Thyroid gland (tissue), 4 donors: Measurements from ENCODE around the gene TMEM8B. TPM values are rescaled to one million over a fixed set of nuclear protein-coding genes. Genes with fewer than 3 reads are reported as not detected.

Source experiments
- DNase-seq, 2 donors: peaks; one replicate each; pipeline ENCODE4 v3.0.0-alpha.2; 2019
- H3K27ac ChIP-seq, 3 donors: fragments of 200-600 bp; sonication (generic); 1 replicate in 2 of 3; 2 replicates in 1 of 3; pipeline ENCODE4 v1.5.1; 2016 to 2019; ENCODE audit warnings: mild to moderate bottlenecking in 1 of 3, moderate library complexity in 1 of 3
- H3K27me3 ChIP-seq: fragments of 200-600 bp; sonication (generic); one replicate; pipeline ENCODE4 v1.5.1; 2019
- H3K36me3 ChIP-seq, 2 donors: fragments of 200-600 bp; sonication (generic); one replicate each; pipeline ENCODE4 v1.5.1; 2016 to 2019
- H3K4me1 ChIP-seq, 2 donors: fragments of 200-600 bp; sonication (generic); one replicate each; pipeline ENCODE4 v1.5.1; 2017 to 2019
- H3K4me3 ChIP-seq, 3 donors: fragments of 200-600 bp; sonication (generic); replicated peaks in 1 of 3; 1 replicate in 2 of 3; 2 replicates in 1 of 3; pipeline ENCODE4 v1.5.1; 2016; ENCODE audit warnings: mild to moderate bottlenecking in 1 of 3
- H3K9me3 ChIP-seq: fragments of 200-600 bp; sonication (generic); one replicate; pipeline ENCODE4 v1.5.1; 2017
- CTCF ChIP-seq, 6 experiments: fragments of 200-600 bp in 3 of 6; fragments of 450-650 bp in 3 of 6; sonication (generic) in 3 of 6; IDR thresholded peaks; one replicate each; pipeline ENCODE4 v1.5.1; 2016 to 2019; ENCODE audit warnings: antibody characterized with exemption in 6 of 6, mild to moderate bottlenecking in 2 of 6, inconsistent platforms in 1 of 6, moderate library complexity in 1 of 6
- POLR2A ChIP-seq, 2 donors: fragments of 450-650 bp; IDR thresholded peaks; one replicate each; pipeline ENCODE4 v1.6.1; 2017; ENCODE audit warnings: antibody characterized with exemption in 2 of 2, mild to moderate bottlenecking in 2 of 2, moderate library complexity in 1 of 2
- WGBS, 2 donors: methylation state at CpG; one replicate each; pipeline ENCODE4 v1.1.5; 2017; 5-methylcytosine and 5-hydroxymethylcytosine counted together
- intact Hi-C: fragments of 100-400 bp; cut with DNase I; formaldehyde crosslinking; loops from one replicate; pipeline ENCODE4 v1.15.1; 2023
- total RNA-seq, 4 donors: library from RNA; depleted of rRNA; stranded (reverse); fragments of >200 nt; gene quantifications; one replicate each; pipeline ENCODE4 v1.2.3, GENCODE V29; 2016

The TMEM8B gene
- total RNA-seq, 4 donors from 2014 or later, result 8.5 to 17.4 (median 15.8) TPM

- intact Hi-C loops, result loop anchor here (5.0 to 10.0 kb wide), 3 partner anchors 35 to 83 kb away; partner anchors contain the start of genes GBA2, NPR2 and RGP1
- H3K4me1 ChIP-seq, result peaks cover 17 to 22% of the 10 kb centered on the region in 2 donors
- H3K4me3 ChIP-seq, result no peak overlapping the region
- TF ChIP-seq POLR2A (IDR thresholded peaks at IDR 0.05), result no peak
- no peak for TF ChIP-seq CTCF (IDR thresholded peaks at IDR 0.05)
- H3K27ac ChIP-seq, result no peak overlapping the region
- no peak for DNase-seq
- H3K9me3 ChIP-seq, result no peaks in the 10 kb centered on the region
- 91 to 92% methylated on average over 3 of the region's 3 CpGs for WGBS, 2 donors
- no peaks in the 10 kb centered on the region for H3K36me3 ChIP-seq
- no peaks in the 10 kb centered on the region for H3K27me3 ChIP-seq
Measured at GRCh38 chr9:35827486-35827885, 1.5 kb upstream of the TMEM8B start.

GRCh38 chr9:35828716-35829083 is 328 bp upstream of the TMEM8B start, which contains the start of gene FAM221B:
TSS of gene FAM221B (minus strand) at chr9:35828732. CDS start at chr9:35826161, 2,571 bp downstream.
- H3K27ac ChIP-seq, result peak within 1 kb of the TSS; percentile 85 to 95 (median 92)
- intact Hi-C loops, result loop anchor here (5.0 to 10.0 kb wide), 3 partner anchors 36 to 84 kb away; partner anchors contain the start of genes GBA2, NPR2 and RGP1
- H3K36me3 ChIP-seq, result no peaks in the 10 kb centered on the region
- H3K9me3 ChIP-seq, result no peaks in the 10 kb centered on the region
- no peak for TF ChIP-seq POLR2A (IDR thresholded peaks at IDR 0.05)
- no peak for TF ChIP-seq CTCF (IDR thresholded peaks at IDR 0.05)
- DNase-seq, result peak; percentile 38 to 41
- H3K4me3 ChIP-seq, result peak within 1 kb of the TSS; percentile 22 to 76 (median 49)
- peaks cover 29 to 30% of the 10 kb centered on the region in 2 donors for H3K4me1 ChIP-seq
- WGBS, 2 donors, result 0 to 3% methylated on average over 11 to 18 of the region's 21 CpGs
- H3K27me3 ChIP-seq, result no peaks in the 10 kb centered on the region

- Histone ChIP-seq H3K36me3 (no peaks in the 10 kb centered on the region), H3K27me3 (no peaks in the 10 kb centered on the region), H3K27ac (peak overlapping the region; percentile 85 to 95 (median 92)), H3K4me1 (peaks cover 37 to 39% of the 10 kb centered on the region in 2 donors), H3K4me3 (peak overlapping the region; percentile 22 to 76 (median 49)), H3K9me3 (no peaks in the 10 kb centered on the region)
- intact Hi-C loops, result loop anchor here (5.0 to 10.0 kb wide), 3 partner anchors 37 to 85 kb away; partner anchors contain the start of genes GBA2, NPR2 and RGP1
- WGBS, 2 donors, result 51 to 52% methylated on average over 2 of the region's 2 CpGs
- TF ChIP-seq CTCF (IDR thresholded peaks at IDR 0.05) (no peak), POLR2A (IDR thresholded peaks at IDR 0.05) (no peak)
- no peak for DNase-seq
Measured at GRCh38 chr9:35829764-35830096, 702 bp downstream of the TMEM8B start.

- H3K4me3 ChIP-seq, result no peak overlapping the region
- no peaks in the 10 kb centered on the region for H3K9me3 ChIP-seq
- DNase-seq, result no peak
- H3K4me1 ChIP-seq, result peaks cover 37 to 45% of the 10 kb centered on the region in 2 donors
- 82 to 99% methylated on average over 4 of the region's 4 CpGs for WGBS, 2 donors
- no peak for TF ChIP-seq POLR2A (IDR thresholded peaks at IDR 0.05)
- TF ChIP-seq CTCF (IDR thresholded peaks at IDR 0.05), result no peak
- H3K27ac ChIP-seq, result peak overlapping the region in 1 of 3 donors; percentile 28
- H3K27me3 ChIP-seq, result no peaks in the 10 kb centered on the region
- no peaks in the 10 kb centered on the region for H3K36me3 ChIP-seq
- intact Hi-C loops, result no loop called here
Measured at GRCh38 chr9:35831040-35831439, 2.0 kb downstream of the TMEM8B start.

GRCh38 chr9:35832814-35833213 is 3.8 kb downstream of the TMEM8B start:
- 56 to 59% methylated on average over 5 of the region's 5 CpGs for WGBS, 2 donors
- Histone ChIP-seq H3K36me3 (no peaks in the 10 kb centered on the region), H3K4me3 (no peak overlapping the region), H3K4me1 (peaks cover 37 to 45% of the 10 kb centered on the region in 2 donors), H3K27me3 (no peaks in the 10 kb centered on the region), H3K27ac (peak overlapping the region; percentile 76 to 81 (median 80)), H3K9me3 (no peaks in the 10 kb centered on the region)
- peak; percentile 59 to 66 for DNase-seq
- TF ChIP-seq POLR2A (IDR thresholded peaks at IDR 0.05) (no peak), CTCF (IDR thresholded peaks at IDR 0.05) (no peak)
- intact Hi-C loops, result no loop called here
